Right ventricle myocardium superior (tissue), 1 donor: ENCODE results near the gene NCAPD2. TPM values are rescaled to one million over a fixed set of nuclear protein-coding genes. Genes with fewer than 3 reads are reported as not detected.

Source experiments
- ATAC-seq: fragments of 200-7000 bp; cut with Tn5 transposase; one replicate; pipeline ENCODE4 v1.9.1; 2020; ENCODE audit warnings: mild to moderate bottlenecking; ENCODE audit not compliant: poor library complexity
- DNase-seq: peaks from one replicate; pipeline ENCODE4 v3.0.0-alpha.2; 2020
- intact Hi-C: fragments of 100-400 bp; cut with DNase I; formaldehyde crosslinking; loops from one replicate; pipeline ENCODE4 v1.11.2; 2022
- long read RNA-seq: library from polyadenylated mRNA; unstranded; transcript quantifications from one replicate; pipeline ENCODE4 v2.0.0, GENCODE V29; 2021
- total RNA-seq: library from RNA; stranded (reverse); fragmentation: NEBNext Ultra II Directional; extraction: Animal tissue kit (Norgen Biotek cat#: 25700); gene quantifications from one replicate; pipeline ENCODE4 v1.2.1, GENCODE V29; 2021
- donor health status: DM: no; HTN: yes; CAD: no; lungs with severe emphysema.

NCAPD2 gene, protein sequence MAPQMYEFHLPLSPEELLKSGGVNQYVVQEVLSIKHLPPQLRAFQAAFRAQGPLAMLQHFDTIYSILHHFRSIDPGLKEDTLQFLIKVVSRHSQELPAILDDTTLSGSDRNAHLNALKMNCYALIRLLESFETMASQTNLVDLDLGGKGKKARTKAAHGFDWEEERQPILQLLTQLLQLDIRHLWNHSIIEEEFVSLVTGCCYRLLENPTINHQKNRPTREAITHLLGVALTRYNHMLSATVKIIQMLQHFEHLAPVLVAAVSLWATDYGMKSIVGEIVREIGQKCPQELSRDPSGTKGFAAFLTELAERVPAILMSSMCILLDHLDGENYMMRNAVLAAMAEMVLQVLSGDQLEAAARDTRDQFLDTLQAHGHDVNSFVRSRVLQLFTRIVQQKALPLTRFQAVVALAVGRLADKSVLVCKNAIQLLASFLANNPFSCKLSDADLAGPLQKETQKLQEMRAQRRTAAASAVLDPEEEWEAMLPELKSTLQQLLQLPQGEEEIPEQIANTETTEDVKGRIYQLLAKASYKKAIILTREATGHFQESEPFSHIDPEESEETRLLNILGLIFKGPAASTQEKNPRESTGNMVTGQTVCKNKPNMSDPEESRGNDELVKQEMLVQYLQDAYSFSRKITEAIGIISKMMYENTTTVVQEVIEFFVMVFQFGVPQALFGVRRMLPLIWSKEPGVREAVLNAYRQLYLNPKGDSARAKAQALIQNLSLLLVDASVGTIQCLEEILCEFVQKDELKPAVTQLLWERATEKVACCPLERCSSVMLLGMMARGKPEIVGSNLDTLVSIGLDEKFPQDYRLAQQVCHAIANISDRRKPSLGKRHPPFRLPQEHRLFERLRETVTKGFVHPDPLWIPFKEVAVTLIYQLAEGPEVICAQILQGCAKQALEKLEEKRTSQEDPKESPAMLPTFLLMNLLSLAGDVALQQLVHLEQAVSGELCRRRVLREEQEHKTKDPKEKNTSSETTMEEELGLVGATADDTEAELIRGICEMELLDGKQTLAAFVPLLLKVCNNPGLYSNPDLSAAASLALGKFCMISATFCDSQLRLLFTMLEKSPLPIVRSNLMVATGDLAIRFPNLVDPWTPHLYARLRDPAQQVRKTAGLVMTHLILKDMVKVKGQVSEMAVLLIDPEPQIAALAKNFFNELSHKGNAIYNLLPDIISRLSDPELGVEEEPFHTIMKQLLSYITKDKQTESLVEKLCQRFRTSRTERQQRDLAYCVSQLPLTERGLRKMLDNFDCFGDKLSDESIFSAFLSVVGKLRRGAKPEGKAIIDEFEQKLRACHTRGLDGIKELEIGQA (N-terminal part only)
- total RNA-seq = 8.9 TPM
- long read RNA-seq, full-length matches to known transcripts = 9 of 14 reads
- long read RNA-seq, partial matches to known transcripts = 4 of 14 reads
- long read RNA-seq, other reads (novel, unspliced or antisense) = 1 of 14 reads

DNA sequence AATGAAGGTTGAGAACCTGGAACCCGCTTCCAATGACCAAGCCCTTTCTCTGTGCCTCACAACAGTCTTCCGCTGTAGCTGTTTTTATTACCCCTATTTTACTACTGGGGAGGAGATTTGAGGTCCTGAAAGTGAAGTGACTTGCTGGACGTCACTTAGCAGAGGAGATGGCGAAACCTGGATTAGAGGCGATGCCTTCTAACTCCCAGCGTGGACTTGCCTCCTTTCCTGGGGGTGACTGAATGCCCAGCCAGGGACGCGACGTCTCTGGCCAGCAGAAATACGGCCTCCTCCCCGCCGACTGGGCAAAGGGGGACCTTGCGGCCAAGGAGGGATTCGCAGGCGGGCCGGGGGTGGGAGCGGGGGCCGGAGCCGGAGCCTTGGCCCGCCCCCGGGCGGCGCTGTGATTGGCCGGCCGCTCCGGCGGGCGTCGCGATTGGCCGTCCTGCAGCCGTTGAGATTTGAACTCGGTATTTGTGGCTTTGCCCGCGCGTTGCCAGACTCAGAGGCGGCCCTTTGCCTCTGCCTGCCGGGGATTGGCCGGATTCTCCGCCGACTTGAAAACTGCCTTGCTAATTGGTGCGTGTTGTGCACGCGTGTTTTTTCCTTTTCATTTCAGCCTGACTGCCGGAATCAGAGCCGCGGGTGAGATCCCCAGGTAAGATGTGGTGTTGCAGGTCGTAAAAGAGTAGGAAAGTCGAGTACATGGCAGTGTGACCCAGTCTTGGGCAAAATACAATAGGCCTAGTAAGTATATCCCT is at the start of gene NCAPD2:
NCAPD2 (plus strand) TSS at position 606 of the 761 bp plus-strand sequence. CDS start 997 bp downstream, outside the sequence.
- intact Hi-C loops = no loop called here
- DNase-seq = peak; percentile 97
- ATAC-seq = peak; percentile 97

DNA sequence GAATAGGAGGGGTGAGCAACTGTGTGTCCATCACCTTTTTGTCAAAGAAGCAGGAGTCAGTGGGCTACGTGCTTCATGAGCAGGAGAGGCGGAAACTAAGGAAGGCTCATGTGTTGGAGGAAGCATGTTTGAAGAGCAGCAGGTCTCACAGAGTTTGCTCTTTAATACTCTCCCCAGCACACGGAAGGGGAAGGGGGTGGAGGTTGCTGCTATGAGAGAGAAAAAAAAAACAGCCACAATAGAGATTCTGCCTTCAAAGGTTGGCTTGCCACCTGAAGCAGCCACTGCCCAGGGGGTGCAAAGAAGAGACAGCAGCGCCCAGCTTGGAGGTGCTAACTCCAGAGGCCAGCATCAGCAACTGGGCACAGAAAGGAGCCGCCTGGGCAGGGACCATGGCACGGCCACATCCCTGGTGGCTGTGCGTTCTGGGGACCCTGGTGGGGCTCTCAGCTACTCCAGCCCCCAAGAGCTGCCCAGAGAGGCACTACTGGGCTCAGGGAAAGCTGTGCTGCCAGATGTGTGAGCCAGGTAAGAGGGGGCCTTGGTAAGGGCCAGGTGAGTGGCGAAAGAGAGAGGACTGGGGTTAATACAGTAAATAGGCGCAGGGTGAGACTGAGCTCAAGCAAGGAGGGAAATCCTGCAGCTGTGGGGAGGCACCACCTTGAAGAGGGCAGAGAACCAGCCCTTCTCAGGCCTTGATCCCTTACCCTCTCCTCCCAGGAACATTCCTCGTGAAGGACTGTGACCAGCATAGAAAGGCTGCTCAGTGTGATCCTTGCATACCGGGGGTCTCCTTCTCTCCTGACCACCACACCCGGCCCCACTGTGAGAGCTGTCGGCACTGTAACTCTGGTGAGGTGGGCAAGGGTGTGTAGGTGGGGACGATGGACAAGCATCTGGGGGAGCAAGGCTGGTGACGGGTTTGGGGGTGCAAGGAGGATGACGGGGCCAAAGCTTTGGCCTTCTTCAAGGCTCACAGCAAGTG is 48.9 kb upstream of the NCAPD2 start, which contains the start of gene CD27:
CD27 (plus strand) TSS at position 252 of the 985 bp plus-strand sequence; CDS start at position 393, 141 bp downstream.
- DNase-seq (no peak), ATAC-seq (no peak)
- intact Hi-C loops = no loop called here

DNA sequence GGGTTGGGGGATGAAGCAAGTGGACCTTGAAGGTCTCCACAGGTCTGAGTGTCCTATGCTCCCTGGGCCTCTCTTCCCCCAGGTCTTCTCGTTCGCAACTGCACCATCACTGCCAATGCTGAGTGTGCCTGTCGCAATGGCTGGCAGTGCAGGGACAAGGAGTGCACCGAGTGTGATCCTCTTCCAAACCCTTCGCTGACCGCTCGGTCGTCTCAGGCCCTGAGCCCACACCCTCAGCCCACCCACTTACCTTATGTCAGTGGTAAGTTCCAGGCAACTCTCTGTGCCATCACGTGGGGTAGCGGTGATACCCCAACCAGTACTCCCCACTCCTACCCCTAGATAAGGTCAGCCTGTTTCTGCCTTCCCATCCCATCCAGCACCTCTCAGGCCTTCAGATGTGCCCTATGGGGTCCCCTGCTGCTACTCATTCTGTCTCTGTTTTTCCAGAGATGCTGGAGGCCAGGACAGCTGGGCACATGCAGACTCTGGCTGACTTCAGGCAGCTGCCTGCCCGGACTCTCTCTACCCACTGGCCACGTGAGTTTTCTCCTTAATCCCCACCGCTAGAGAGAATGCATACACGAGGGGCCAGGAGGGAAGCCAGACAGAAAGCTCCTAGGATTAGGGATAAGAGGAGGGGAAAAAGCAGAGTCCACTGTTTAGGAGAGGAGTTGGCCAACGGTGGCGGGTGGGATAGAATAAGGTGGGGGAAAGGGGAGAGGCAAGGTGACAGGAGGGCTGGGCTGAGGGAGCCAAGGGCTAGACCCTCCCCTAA is 43.6 kb upstream of the NCAPD2 start:
- no peak for DNase-seq
- no peak for ATAC-seq
- intact Hi-C loops = no loop called here

DNA sequence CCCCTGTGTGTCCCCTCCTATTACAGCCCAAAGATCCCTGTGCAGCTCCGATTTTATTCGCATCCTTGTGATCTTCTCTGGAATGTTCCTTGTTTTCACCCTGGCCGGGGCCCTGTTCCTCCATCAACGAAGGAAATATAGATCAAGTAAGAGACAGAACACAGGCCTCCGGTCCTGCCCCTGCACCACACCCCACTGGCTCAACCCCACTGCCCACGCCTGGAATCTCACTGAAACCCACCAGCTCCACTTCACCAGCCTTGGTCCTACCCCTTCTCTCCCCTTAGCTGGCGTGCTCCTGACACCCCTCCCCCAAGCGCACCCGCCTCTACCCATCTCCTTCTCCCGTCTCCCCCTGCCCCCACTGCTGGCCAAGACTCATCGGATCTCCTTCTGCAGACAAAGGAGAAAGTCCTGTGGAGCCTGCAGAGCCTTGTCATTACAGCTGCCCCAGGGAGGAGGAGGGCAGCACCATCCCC is 43.0 kb upstream of the NCAPD2 start:
- DNase-seq (no peak), ATAC-seq (peak; percentile 1)
- intact Hi-C loops = no loop called here

DNA sequence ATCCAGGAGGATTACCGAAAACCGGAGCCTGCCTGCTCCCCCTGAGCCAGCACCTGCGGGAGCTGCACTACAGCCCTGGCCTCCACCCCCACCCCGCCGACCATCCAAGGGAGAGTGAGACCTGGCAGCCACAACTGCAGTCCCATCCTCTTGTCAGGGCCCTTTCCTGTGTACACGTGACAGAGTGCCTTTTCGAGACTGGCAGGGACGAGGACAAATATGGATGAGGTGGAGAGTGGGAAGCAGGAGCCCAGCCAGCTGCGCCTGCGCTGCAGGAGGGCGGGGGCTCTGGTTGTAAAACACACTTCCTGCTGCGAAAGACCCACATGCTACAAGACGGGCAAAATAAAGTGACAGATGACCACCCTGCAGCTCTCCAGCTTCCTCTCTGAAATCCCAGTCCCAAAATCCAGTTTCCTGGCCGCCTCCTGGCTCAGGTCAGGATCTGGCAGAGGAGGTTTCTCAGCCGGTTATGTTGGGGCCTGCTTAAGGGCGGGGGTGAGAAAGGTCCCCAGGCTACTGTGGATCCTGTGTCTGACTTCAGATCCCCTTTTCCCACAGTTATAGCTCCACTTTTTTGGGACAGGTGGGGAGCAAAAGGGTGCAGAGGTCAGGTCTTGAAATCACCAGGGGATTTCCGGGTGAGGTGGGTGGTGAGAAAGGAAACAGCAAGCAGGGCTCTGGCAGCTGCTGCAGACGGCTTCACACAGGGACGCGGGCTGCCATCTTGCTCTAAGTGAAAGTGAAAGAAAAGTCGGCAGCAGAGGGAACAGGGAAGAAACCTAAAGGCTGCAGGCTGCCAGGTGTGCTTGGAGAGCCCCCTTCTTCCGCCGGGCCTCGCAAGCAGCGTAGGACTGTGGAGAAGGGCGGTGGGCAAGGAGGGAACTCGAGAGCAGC is 42.3 kb upstream of the NCAPD2 start, which contains the start of gene TAPBPL:
TAPBPL (plus strand) TSS at position 695 of the 897 bp plus-strand sequence. CDS start 207 bp downstream, outside the sequence.
- peak; percentile 91 for DNase-seq
- ATAC-seq = peak; percentile 95
- intact Hi-C loops = no loop called here

DNA sequence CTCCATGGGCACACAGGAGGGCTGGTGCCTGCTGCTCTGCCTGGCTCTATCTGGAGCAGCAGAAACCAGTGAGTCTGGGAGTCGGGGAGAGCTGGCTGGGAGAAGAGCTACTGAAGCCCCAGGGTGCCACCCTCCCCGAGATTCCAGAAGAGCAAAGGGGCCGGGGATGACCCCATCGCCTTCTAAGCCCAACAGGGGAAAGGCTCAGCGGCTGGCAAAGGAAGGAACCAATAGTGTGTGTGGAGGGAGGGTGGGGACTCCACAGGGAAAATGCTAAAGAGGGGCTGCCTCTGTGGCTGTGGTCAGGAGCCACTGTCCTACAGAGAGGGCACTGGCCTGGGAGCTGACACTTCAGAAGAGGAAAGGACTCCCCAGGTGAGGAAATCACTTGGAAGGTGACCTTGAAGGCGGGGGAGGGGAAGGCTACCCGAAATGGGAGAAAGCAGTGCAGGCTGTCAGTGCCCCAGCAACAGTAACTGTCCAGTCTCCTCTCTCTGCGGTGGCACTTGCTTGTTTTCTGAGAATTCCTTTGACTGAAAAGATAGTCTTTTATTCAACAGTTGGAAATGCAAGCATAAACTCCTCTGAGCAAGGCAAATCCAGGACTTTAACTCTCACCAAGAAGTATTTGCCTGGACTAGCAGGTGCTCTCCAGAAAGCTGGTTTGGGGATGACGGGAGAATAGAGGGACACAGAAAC is 41.5 kb upstream of the NCAPD2 start:
- no peak for DNase-seq

DNA sequence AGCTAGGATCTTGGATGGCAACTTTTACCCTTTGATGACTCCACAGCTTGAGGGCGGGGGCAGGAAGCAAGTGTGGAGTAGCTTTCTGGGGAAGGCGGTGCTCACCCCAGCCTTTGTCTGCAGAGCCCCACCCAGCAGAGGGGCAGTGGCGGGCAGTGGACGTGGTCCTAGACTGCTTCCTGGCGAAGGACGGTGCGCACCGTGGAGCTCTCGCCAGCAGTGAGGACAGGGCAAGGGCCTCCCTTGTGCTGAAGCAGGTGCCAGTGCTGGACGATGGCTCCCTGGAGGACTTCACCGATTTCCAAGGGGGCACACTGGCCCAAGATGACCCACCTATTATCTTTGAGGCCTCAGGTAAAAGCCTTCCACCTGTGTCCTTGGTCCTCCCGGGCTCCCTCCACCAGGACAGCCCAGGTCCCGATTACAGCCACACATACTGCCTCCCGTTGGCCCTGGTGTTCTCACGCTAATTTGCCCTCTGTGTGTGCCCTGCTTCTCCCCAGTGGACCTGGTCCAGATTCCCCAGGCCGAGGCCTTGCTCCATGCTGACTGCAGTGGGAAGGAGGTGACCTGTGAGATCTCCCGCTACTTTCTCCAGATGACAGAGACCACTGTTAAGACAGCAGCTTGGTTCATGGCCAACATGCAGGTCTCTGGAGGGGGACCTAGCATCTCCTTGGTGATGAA is 40.8 kb upstream of the NCAPD2 start:
- peak; percentile 2 for ATAC-seq
- intact Hi-C loops = no loop called here
- DNase-seq = peak; percentile 68

More for the DNA sequence above, 41.5 kb upstream of the NCAPD2 start:
- intact Hi-C loops = no loop called here
- peak; percentile 37 for ATAC-seq

DNA sequence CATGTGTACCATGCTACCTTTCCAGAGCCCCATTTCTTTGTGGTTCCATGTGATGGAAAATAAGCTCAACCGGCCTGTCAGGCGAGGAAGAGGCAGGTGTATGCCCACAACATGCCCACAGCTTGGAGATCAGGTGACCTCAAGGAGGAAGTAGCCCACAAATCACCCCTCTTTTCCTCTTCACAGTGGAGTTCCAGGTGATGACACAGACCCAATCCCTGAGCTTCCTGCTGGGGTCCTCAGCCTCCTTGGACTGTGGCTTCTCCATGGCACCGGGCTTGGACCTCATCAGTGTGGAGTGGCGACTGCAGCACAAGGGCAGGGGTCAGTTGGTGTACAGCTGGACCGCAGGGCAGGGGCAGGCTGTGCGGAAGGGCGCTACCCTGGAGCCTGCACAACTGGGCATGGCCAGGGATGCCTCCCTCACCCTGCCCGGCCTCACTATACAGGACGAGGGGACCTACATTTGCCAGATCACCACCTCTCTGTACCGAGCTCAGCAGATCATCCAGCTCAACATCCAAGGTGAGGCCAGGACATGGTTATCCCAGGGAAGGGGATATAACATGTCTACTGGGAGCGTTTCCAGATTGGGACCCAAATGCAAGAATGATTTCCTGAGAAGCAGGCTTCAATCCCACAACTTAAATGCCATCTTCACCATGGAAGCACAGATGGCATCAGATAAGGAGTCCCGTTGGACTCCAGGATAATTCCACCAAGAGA is 36.5 kb upstream of the NCAPD2 start:
- no peak for DNase-seq
- intact Hi-C loops = no loop called here
- no peak for ATAC-seq

DNA sequence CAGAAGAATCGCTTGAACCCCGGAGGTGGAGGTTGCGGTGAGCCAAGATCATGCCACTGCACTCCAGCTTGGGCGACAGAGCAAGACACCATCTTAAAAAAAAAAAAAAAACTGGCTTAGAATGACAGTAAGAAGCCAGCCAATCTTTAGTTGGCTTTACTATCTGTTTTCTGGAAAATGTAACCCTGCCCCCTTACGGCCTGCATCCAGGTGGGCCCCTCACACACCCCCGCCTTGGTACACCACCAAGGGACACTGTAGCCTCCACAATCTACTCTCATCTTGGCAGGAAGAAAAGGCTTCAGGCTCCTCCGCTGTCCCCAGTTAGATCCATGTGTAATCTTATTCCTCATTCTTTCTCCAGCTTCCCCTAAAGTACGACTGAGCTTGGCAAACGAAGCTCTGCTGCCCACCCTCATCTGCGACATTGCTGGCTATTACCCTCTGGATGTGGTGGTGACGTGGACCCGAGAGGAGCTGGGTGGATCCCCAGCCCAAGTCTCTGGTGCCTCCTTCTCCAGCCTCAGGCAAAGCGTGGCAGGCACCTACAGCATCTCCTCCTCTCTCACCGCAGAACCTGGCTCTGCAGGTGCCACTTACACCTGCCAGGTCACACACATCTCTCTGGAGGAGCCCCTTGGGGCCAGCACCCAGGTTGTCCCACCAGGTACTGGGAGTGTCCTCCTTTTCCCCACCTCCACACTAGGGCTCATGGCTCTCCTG is 35.5 kb upstream of the NCAPD2 start:
- ATAC-seq (no peak), DNase-seq (no peak)
- intact Hi-C loops = no loop called here

DNA sequence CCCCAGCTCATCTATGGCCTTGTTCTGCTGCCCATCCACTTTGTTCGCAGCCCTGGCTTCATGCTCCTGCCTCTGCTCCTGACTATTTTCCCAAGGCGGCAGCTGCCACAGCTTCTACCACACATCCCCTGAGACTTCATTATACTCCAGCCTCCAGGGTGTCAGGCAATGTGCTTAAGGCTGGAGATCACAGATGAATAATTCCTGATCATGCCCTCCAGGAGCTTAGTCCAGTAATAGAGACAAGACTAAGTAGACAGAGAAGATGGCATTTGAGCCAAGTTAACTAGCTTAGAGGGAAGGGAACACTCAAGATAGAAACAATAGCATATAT is 34.9 kb upstream of the NCAPD2 start:
- ATAC-seq = no peak
- no peak for DNase-seq
- intact Hi-C loops = no loop called here

DNA sequence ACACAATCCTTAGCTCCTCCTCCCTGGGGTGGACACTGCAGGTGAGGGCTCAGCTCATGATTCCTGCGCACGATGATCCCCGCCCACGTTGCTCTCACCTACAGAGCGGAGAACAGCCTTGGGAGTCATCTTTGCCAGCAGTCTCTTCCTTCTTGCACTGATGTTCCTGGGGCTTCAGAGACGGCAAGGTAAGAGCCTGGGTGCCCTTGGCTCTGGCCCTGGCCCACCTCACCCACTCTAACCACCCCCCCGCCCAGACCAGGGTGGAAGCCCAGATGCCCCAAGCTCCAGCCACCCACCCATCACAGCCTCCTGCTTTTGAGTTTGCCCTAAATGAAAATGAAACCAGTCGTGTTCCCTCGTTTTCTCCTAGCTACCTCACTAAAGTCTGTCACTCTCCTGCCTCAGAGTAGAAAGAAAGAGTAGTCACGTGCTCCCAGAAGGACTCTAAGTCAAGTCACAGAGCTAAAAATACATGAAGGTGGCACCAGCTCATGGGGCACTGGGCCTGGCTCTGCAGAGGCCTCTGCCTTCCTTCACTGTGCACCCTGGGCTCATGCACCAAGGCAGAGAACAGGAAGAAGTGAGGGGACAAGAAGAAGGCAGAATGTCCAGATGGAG is 33.0 kb upstream of the NCAPD2 start:
- DNase-seq (no peak), ATAC-seq (peak; percentile 70)
- intact Hi-C loops = loop anchor here (5.0 kb wide), 2 partner anchors 39 to 129 kb away; no protein-coding TSS in a partner anchor
